H1 (cell line): ENCODE results near the gene CAMSAP3. TPM values are rescaled to one million over a fixed set of nuclear protein-coding genes. Genes with fewer than 3 reads are reported as not detected.

ENCODE experiments used
- CEBPB ChIP-seq: IDR thresholded peaks from 2 replicates; pipeline ENCODE4 v1.6.1; 2012; ENCODE audit warnings: low read depth, low read length
- CTBP2 ChIP-seq: IDR thresholded peaks from 2 replicates; pipeline ENCODE4 v1.7.0; 2011; ENCODE audit warnings: borderline replicate concordance, mild to moderate bottlenecking, moderate library complexity, mixed read lengths, low read length; ENCODE audit not compliant: insufficient read depth, insufficient read length
- MAFK ChIP-seq: IDR thresholded peaks from 2 replicates; pipeline ENCODE4 v1.6.1; 2012; ENCODE audit warnings: low read depth, mild to moderate bottlenecking, improper control_type of control experiment, low read length
- RAD21 ChIP-seq, 2 experiments: IDR thresholded peaks in 1 of 2; conservative IDR thresholded peaks in 1 of 2; 2 replicates each; pipeline ENCODE4 v1.6.1; 2011; ENCODE audit warnings: low read depth in 2 of 2, low read length in 2 of 2, improper control_type of control experiment in 1 of 2, inconsistent platforms in 1 of 2, mild to moderate bottlenecking in 1 of 2, moderate library complexity in 1 of 2
- SIX5 ChIP-seq: IDR thresholded peaks from 2 replicates; pipeline ENCODE4 v1.6.1; 2011; ENCODE audit warnings: mild to moderate bottlenecking, low read depth, low read length
- TAF7 ChIP-seq: optimal IDR thresholded peaks from 2 replicates; pipeline ENCODE3; 2011; ENCODE audit warnings: low read depth, mild to moderate bottlenecking, inconsistent platforms, low read length, moderate library complexity, borderline replicate concordance
- TBP ChIP-seq: IDR thresholded peaks from 2 replicates; pipeline ENCODE4 v1.6.1; 2011; ENCODE audit warnings: low read depth, low read length, improper control_type of control experiment
- polyA plus RNA-seq, 7 experiments: library from polyadenylated mRNA; depleted of rRNA in 3 of 7; stranded (reverse) in 5 of 7; unstranded in 2 of 7; fragments of >200 nt in 5 of 7; fragments of 200-250 nt in 2 of 7; gene quantifications; 1 replicate in 5 of 7; 2 replicates in 1 of 7; 4 replicates in 1 of 7; pipeline versions ENCODE4 v1.2.1 to v1.2.3, GENCODE V29; 2011 to 2013; ENCODE audit warnings: missing spikeins in 2 of 7, mixed read lengths in 2 of 7
- total RNA-seq: library from RNA; stranded (reverse); fragmentation: NEBNext Ultra II Directional; extraction: Animal tissue kit (Norgen Biotek cat#: 25700); gene quantifications from 2 replicates; pipeline ENCODE4 v1.2.1, GENCODE V29; 2021
- TF ChIP-seq, protein P1 (sequence below): IDR thresholded peaks from 2 replicates; pipeline ENCODE4 v1.6.1; 2011; ENCODE audit warnings: low read length, improper control_type of control experiment

CAMSAP3 gene
- total and polyA plus RNA-seq, 2 of the 8 experiments (the other 6 are each of a cell fraction or from before 2014, with no cell fraction given): 11.4 to 30.4 TPM

DNA sequence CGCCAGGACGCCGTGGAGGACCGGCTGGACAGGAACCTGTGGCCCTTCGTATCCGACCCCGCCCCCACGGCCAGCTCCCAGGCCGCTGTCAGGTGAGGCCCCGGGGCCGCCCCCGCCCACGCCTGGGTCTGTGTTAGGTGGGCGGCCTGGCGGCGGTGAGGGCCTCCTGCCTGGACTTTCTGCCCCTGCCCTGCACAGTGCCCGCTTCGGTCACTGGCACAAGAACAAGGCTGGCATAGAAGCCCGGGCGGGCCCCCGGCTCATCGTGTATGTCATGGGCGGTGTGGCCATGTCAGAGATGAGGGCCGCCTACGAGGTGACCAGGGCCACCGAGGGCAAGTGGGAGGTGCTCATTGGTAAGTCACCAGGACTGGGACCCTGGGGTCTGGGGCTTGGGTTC lies 51.5 kb downstream of the CAMSAP3 start (continued):
- TF ChIP-seq CEBPB (no peak), TBP (no peak), SIX5 (no peak), MAFK (no peak), TAF7 (no peak), RAD21 (IDR thresholded peaks at IDR 0.05 in 1 of 2, conservative IDR thresholded peaks at IDR 0.05 in 1 of 2; ENCODE audit: low read depth in 2 of 2, low read length in 2 of 2) (no peak), CTBP2 (no peak)
- TF ChIP-seq, protein P1, sequence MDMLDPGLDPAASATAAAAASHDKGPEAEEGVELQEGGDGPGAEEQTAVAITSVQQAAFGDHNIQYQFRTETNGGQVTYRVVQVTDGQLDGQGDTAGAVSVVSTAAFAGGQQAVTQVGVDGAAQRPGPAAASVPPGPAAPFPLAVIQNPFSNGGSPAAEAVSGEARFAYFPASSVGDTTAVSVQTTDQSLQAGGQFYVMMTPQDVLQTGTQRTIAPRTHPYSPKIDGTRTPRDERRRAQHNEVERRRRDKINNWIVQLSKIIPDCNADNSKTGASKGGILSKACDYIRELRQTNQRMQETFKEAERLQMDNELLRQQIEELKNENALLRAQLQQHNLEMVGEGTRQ: no peak
